Peyer's patch (tissue), 4 donors: ENCODE data around the gene AGMO. TPM values are rescaled to one million over a fixed set of nuclear protein-coding genes. Genes with fewer than 3 reads are reported as not detected.

Experiments
- DNase-seq, 3 donors: peaks; one replicate each; pipeline ENCODE4 v3.0.0-alpha.2; 2017 to 2019
- H3K27ac ChIP-seq, 4 donors: fragments of 200-600 bp; sonication (generic); one replicate each; pipeline ENCODE4 v1.5.1; 2016 to 2019
- H3K27me3 ChIP-seq, 2 donors: fragments of 200-600 bp; sonication (generic); one replicate each; pipeline ENCODE4 v1.5.1; 2019
- H3K36me3 ChIP-seq, 3 donors: fragments of 200-600 bp; sonication (generic); one replicate each; pipeline ENCODE4 v1.5.1; 2016 to 2019
- H3K4me1 ChIP-seq, 4 donors: fragments of 200-600 bp; sonication (generic); one replicate each; pipeline ENCODE4 v1.5.1; 2016 to 2019
- H3K4me3 ChIP-seq, 4 donors: fragments of 200-600 bp; sonication (generic); 1 replicate in 3 of 4; 2 replicates in 1 of 4; pipeline ENCODE4 v1.5.1; 2016 to 2019; ENCODE audit warnings: mild to moderate bottlenecking in 1 of 4
- H3K9me3 ChIP-seq, 4 donors: fragments of 200-600 bp; sonication (generic); one replicate each; pipeline ENCODE4 v1.5.1; 2016 to 2019; ENCODE audit warnings: mild to moderate bottlenecking in 1 of 4
- CTCF ChIP-seq, 6 experiments: fragments of 450-650 bp in 4 of 6; fragments of 200-600 bp in 2 of 6; sonication (generic) in 1 of 6; IDR thresholded peaks; one replicate each; pipeline ENCODE4 v1.5.1; 2017 to 2019; ENCODE audit warnings: antibody characterized with exemption in 6 of 6, mild to moderate bottlenecking in 3 of 6, moderate library complexity in 1 of 6
- POLR2A ChIP-seq, 2 donors: fragments of 450-650 bp; IDR thresholded peaks; one replicate each; pipeline ENCODE4 v1.5.1; 2017; ENCODE audit warnings: antibody characterized with exemption in 2 of 2, mild to moderate bottlenecking in 2 of 2, moderate library complexity in 2 of 2
- total RNA-seq, 4 donors: library from RNA; depleted of rRNA; stranded (reverse); fragments of >200 nt; gene quantifications; one replicate each; pipeline ENCODE4 v1.1.0, GENCODE V29; 2016

AGMO gene
- total RNA-seq, 4 donors from 2014 or later: 0.83 to 25.7 (median 15.8) TPM

GRCh38 chr7:15228831-15229230 lies 333.0 kb downstream of the AGMO start:
- Histone ChIP-seq H3K4me3 (no peak overlapping the region), H3K27me3 (no peaks in the 10 kb centered on the region), H3K9me3 (no peaks in the 10 kb centered on the region), H3K4me1 (no peaks in the 10 kb centered on the region), H3K36me3 (no peaks in the 10 kb centered on the region), H3K27ac (no peak overlapping the region)
- no peak for DNase-seq
- TF ChIP-seq CTCF (IDR thresholded peaks at IDR 0.05): no peak
- TF ChIP-seq POLR2A (IDR thresholded peaks at IDR 0.05): no peak

- Histone ChIP-seq H3K4me1 (no peaks in the 10 kb centered on the region), H3K27ac (no peak overlapping the region), H3K36me3 (no peaks in the 10 kb centered on the region), H3K9me3 (no peaks in the 10 kb centered on the region), H3K27me3 (no peaks in the 10 kb centered on the region), H3K4me3 (no peak overlapping the region)
- DNase-seq: no peak
- TF ChIP-seq POLR2A (IDR thresholded peaks at IDR 0.05) (no peak), CTCF (IDR thresholded peaks at IDR 0.05) (no peak)
Observed at GRCh38 chr7:15225981-15226380, 335.8 kb downstream of the AGMO start.

- DNase-seq: no peak
- no peak overlapping the region for H3K27ac ChIP-seq
- H3K4me3 ChIP-seq: no peak overlapping the region
- no peaks in the 10 kb centered on the region for H3K4me1 ChIP-seq
- no peaks in the 10 kb centered on the region for H3K9me3 ChIP-seq
- TF ChIP-seq POLR2A (IDR thresholded peaks at IDR 0.05) (no peak), CTCF (IDR thresholded peaks at IDR 0.05) (no peak)
- H3K36me3 ChIP-seq: no peaks in the 10 kb centered on the region
- no peaks in the 10 kb centered on the region for H3K27me3 ChIP-seq
Observed at GRCh38 chr7:15219758-15220157, 342.1 kb downstream of the AGMO start.

GRCh38 chr7:15218261-15218660 lies 343.6 kb downstream of the AGMO start:
- TF ChIP-seq CTCF (IDR thresholded peaks at IDR 0.05): no peak
- TF ChIP-seq POLR2A (IDR thresholded peaks at IDR 0.05): no peak
- Histone ChIP-seq H3K27me3 (no peaks in the 10 kb centered on the region), H3K9me3 (no peaks in the 10 kb centered on the region), H3K27ac (no peak overlapping the region), H3K4me3 (no peak overlapping the region), H3K4me1 (no peaks in the 10 kb centered on the region), H3K36me3 (no peaks in the 10 kb centered on the region)
- DNase-seq: no peak

GRCh38 chr7:15215616-15216015 lies 346.2 kb downstream of the AGMO start:
- no peak overlapping the region for H3K27ac ChIP-seq
- TF ChIP-seq POLR2A (IDR thresholded peaks at IDR 0.05) (no peak), CTCF (IDR thresholded peaks at IDR 0.05) (no peak)

GRCh38 chr7:15214976-15215375 lies 346.8 kb downstream of the AGMO start:
- no peak for TF ChIP-seq CTCF (IDR thresholded peaks at IDR 0.05)
- Histone ChIP-seq H3K4me3 (no peak overlapping the region), H3K9me3 (no peaks in the 10 kb centered on the region), H3K36me3 (no peaks in the 10 kb centered on the region), H3K27ac (no peak overlapping the region), H3K4me1 (no peaks in the 10 kb centered on the region), H3K27me3 (no peaks in the 10 kb centered on the region)
- DNase-seq: no peak

More at GRCh38 chr7:15215616-15216015, 346.2 kb downstream of the AGMO start:
- Histone ChIP-seq H3K4me1 (no peaks in the 10 kb centered on the region), H3K36me3 (no peaks in the 10 kb centered on the region), H3K9me3 (no peaks in the 10 kb centered on the region), H3K27me3 (no peaks in the 10 kb centered on the region), H3K4me3 (no peak overlapping the region)
- no peak for DNase-seq
